Progenitor cell of endocrine pancreas (in vitro differentiated cells): Measurements from ENCODE around the gene FDXR. TPM values are rescaled to one million over a fixed set of nuclear protein-coding genes. Genes with fewer than 3 reads are reported as not detected.

ENCODE experiments used
- DNase-seq: peaks from one replicate; pipeline ENCODE4 v3.0.0; 2021; ENCODE audit warnings: low spot score; ENCODE audit not compliant: unreplicated experiment
- H3K27ac Mint-ChIP-seq: 2 replicates; pipeline ENCODE4 v1.8.0; 2021; ENCODE audit warnings: mild to moderate bottlenecking, moderate library complexity, mixed read lengths
- H3K27me3 Mint-ChIP-seq: 2 replicates; pipeline ENCODE4 v1.8.0; 2021; ENCODE audit warnings: mixed read lengths
- H3K36me3 Mint-ChIP-seq: 2 replicates; pipeline ENCODE4 v1.8.0; 2022; ENCODE audit warnings: mixed read lengths; ENCODE audit not compliant: insufficient read depth
- H3K4me1 Mint-ChIP-seq: 2 replicates; pipeline ENCODE4 v1.8.0; 2021; ENCODE audit warnings: low read depth, mixed read lengths
- H3K4me3 Mint-ChIP-seq: 2 replicates; pipeline ENCODE4 v1.8.0; 2021; ENCODE audit warnings: low read depth, mild to moderate bottlenecking, moderate library complexity, mixed read lengths
- H3K9me3 Mint-ChIP-seq: 2 replicates; pipeline ENCODE4 v1.8.0; 2021; ENCODE audit warnings: low read depth, mixed read lengths
- long read RNA-seq: library from polyadenylated mRNA; unstranded; transcript quantifications from one replicate; pipeline ENCODE4 v2.0.0, GENCODE V29; 2020
- total RNA-seq: library from RNA; stranded (reverse); gene quantifications from 2 replicates; pipeline ENCODE4 v1.2.1, GENCODE V29; 2021
- TF ChIP-seq, protein P1 (sequence below): fragments of 200-600 bp; sonication (generic); IDR thresholded peaks from one replicate; pipeline ENCODE4 v1.5.0; 2021; ENCODE audit warnings: antibody characterized with exemption, mild to moderate bottlenecking; ENCODE audit not compliant: unreplicated experiment

The FDXR gene, protein sequence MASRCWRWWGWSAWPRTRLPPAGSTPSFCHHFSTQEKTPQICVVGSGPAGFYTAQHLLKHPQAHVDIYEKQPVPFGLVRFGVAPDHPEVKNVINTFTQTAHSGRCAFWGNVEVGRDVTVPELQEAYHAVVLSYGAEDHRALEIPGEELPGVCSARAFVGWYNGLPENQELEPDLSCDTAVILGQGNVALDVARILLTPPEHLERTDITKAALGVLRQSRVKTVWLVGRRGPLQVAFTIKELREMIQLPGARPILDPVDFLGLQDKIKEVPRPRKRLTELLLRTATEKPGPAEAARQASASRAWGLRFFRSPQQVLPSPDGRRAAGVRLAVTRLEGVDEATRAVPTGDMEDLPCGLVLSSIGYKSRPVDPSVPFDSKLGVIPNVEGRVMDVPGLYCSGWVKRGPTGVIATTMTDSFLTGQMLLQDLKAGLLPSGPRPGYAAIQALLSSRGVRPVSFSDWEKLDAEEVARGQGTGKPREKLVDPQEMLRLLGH
- total RNA-seq: 16.9 and 18.2 TPM in 2 replicates
- long read RNA-seq, transcript FDXR-201 (12 exons, 1,875 nt): major isoform, 17 of 27 reads
- long read RNA-seq, partial matches to known transcripts: 0 of 27 reads
- long read RNA-seq, other reads (novel, unspliced or antisense): 9 of 27 reads

DNA sequence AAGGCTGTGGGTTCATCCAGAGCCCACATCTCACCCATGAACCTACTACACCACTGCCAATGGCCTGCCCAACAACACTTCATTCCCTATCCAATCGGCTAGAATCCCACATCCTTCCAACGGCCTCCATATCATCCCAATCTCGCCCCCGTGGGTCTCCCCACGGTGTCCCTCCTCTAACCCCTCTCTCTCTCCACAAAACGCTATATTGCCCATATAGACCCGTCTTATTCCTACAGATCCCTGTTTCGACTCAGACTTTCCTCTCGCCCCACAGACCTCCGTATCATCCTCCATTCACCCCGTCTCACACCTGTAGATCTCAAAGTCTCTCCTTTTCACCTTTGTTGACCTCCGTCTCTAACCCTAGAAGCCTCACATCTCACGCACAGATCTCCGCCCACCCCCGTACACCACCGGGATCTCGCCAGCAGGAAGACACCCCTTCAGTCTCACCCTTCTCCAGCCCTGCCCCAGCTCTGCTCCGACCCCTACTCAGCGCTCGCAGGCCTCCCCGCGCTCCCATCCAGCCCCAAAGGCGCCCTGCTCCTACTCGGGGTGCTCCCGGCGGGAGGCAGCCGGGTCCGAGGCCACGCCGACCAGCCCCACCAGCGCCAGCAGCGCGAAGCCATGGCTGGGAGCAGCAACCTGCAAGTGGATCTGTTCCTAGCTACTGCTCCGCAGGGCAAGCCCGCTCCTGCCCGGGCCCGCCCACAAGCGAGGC is at the start of gene FDXR:
TSS of gene FDXR (minus strand) at position 682 of the 724 bp plus-strand sequence. CDS start at position 632, 50 bp downstream.
- no peaks in the 10 kb centered on the region for H3K36me3 Mint-ChIP-seq
- no peaks in the 10 kb centered on the region for H3K9me3 Mint-ChIP-seq
- no peaks in the 10 kb centered on the region for H3K27me3 Mint-ChIP-seq
- DNase-seq: no peak
- peaks cover 34% of the 10 kb centered on the region for H3K4me1 Mint-ChIP-seq
- TF ChIP-seq, protein P1, sequence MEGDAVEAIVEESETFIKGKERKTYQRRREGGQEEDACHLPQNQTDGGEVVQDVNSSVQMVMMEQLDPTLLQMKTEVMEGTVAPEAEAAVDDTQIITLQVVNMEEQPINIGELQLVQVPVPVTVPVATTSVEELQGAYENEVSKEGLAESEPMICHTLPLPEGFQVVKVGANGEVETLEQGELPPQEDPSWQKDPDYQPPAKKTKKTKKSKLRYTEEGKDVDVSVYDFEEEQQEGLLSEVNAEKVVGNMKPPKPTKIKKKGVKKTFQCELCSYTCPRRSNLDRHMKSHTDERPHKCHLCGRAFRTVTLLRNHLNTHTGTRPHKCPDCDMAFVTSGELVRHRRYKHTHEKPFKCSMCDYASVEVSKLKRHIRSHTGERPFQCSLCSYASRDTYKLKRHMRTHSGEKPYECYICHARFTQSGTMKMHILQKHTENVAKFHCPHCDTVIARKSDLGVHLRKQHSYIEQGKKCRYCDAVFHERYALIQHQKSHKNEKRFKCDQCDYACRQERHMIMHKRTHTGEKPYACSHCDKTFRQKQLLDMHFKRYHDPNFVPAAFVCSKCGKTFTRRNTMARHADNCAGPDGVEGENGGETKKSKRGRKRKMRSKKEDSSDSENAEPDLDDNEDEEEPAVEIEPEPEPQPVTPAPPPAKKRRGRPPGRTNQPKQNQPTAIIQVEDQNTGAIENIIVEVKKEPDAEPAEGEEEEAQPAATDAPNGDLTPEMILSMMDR: peak; percentile 8
- peak within 1 kb of the TSS; percentile 97 for H3K27ac Mint-ChIP-seq
- peak within 1 kb of the TSS; percentile 90 for H3K4me3 Mint-ChIP-seq

DNA sequence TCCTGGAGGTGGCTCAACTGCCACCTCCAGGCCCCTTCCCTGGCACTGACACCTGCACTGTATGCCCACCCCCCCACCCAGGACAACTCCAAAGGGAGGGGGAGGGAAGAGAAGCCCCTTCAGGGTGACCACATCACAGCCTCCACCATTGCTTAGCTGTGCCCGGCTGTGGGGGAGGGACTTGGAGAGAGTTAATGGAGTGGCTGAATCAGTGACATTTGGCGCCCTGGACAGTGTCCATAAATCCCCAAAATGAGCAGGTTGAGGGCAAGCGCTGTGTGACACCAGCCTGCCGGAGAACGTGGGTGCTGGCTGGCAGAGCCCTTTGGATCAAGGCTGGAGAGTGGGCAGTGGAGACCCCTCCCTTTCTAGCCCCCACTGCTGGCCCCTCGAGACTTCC is 49.4 kb upstream of the FDXR start:
- peaks cover 2% of the 10 kb centered on the region for H3K4me1 Mint-ChIP-seq
- no peak overlapping the region for H3K4me3 Mint-ChIP-seq
- no peak for DNase-seq
- H3K27me3 Mint-ChIP-seq: peaks cover 49% of the 10 kb centered on the region
- TF ChIP-seq, protein P1: no peak
- H3K27ac Mint-ChIP-seq: no peak overlapping the region
- H3K36me3 Mint-ChIP-seq: no peaks in the 10 kb centered on the region
- H3K9me3 Mint-ChIP-seq: no peaks in the 10 kb centered on the region

DNA sequence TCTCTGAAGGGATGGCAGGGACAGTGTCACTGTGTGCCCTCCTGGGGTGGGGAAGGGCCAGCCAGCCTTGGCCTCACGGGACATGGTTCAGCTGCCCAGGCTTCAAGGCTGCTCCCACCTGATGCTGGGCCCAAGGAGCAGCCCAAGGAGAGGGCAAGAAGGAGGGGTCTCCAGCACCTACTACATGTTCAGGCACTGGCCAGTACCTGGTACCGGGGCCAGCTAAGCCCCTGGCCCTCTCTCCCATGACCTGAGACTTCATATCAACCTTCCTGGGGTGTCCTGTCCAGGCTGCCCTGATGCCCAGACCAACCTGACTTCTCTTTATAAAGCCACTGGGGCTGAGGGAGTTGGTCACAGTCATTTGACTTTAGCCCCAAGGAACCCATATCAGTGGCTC is 49.0 kb upstream of the FDXR start:
- no peak overlapping the region for H3K27ac Mint-ChIP-seq
- H3K4me3 Mint-ChIP-seq: no peak overlapping the region
- TF ChIP-seq, protein P1: no peak
- no peaks in the 10 kb centered on the region for H3K36me3 Mint-ChIP-seq
- H3K4me1 Mint-ChIP-seq: peaks cover 2% of the 10 kb centered on the region
- no peaks in the 10 kb centered on the region for H3K9me3 Mint-ChIP-seq
- DNase-seq: no peak
- H3K27me3 Mint-ChIP-seq: peaks cover 48% of the 10 kb centered on the region

DNA sequence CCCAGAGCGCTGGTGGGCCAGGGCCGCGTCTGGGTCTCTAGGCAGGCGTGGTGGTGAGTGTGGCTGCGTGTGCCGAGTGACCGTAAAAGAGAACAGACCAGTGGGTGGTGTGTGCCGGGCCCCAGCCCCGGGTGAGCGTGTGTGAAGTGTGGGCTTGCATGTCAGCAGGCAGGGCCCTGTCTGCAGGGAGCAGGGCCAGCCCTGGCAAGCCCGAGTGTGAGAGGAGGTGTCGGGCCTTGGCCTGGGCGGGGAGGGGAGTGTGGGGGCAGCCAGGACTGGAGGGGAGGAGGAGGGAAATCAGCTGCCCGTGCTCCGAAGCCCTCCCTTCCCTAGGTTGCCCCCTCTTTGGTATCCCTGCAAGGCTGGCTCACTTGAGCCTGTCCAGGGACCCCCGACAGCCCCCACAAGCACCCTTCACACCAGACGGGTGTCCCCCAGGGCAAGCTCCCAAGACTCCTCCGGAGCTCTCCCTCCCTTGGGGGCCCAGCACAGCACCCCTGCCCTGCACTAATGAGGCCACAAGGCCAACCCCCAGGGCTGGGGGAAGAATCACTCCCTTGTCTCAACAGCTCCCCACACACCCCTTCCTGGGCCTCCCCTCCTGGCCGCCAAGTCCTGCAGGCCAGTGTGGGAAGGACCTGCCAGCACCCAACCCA is 48.4 kb upstream of the FDXR start:
- Mint-ChIP-seq H3K4me3 (no peak overlapping the region), H3K27me3 (peaks cover 45% of the 10 kb centered on the region), H3K4me1 (peaks cover 2% of the 10 kb centered on the region), H3K36me3 (no peaks in the 10 kb centered on the region), H3K9me3 (no peaks in the 10 kb centered on the region), H3K27ac (no peak overlapping the region)
- DNase-seq: no peak
- TF ChIP-seq, protein P1: no peak

DNA sequence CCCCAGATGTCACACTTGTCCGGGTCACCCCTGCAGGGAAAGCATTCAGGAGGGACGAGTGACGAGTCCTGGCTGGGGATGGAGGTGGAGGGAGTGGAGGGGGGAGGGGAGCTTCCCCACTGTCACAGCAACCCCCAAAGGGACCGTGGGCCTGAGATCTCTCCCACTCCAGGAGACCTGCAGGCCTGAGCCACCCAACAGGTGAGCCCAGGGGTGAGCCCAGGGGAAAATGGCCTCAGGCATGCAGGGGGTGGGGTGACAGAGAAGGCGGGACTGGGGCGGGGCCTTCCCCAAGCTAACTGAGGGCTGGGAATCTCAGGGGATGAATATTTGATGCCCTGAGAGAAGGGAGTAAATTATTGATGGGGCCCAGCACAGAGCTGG is 47.8 kb upstream of the FDXR start:
- Mint-ChIP-seq H3K27me3 (peaks cover 42% of the 10 kb centered on the region), H3K4me1 (peaks cover 2% of the 10 kb centered on the region), H3K36me3 (no peaks in the 10 kb centered on the region), H3K9me3 (no peaks in the 10 kb centered on the region), H3K4me3 (no peak overlapping the region), H3K27ac (no peak overlapping the region)
- no peak for DNase-seq
- TF ChIP-seq, protein P1: no peak
